Natural killer cell (primary cell): ENCODE measurements around the gene TMEM91. TPM values are rescaled to one million over a fixed set of nuclear protein-coding genes. Genes with fewer than 3 reads are reported as not detected.
"Not testable (repeated sequence)": the region's sequence is repeated elsewhere in the genome, so short reads cannot be mapped to it uniquely, and the experiment has no call there.

Experiments used
- ATAC-seq, 3 donors: fragments of 150-1000 bp in 2 of 3; fragments of 200-7000 bp in 1 of 3; cut with Tn5 transposase; 1 replicate in 1 of 3; 2 replicates in 2 of 3; pipeline ENCODE4 v1.10.0; 2021; ENCODE audit warnings: mild to moderate bottlenecking in 2 of 3, moderate library complexity in 2 of 3
- DNase-seq, 2 donors: peaks; one replicate each; pipeline versions ENCODE4 v3.0.0 to v3.0.0-alpha.2; 2013 to 2021; ENCODE audit warnings: mixed read lengths in 1 of 2
- H3K27ac ChIP-seq: one replicate; pipeline ENCODE4 v1.5.1; 2013; ENCODE audit warnings: mild to moderate bottlenecking, low read length
- H3K27me3 ChIP-seq: one replicate; pipeline ENCODE4 v1.6.1; 2013; ENCODE audit warnings: low read length; ENCODE audit not compliant: control insufficient read depth, insufficient read depth
- H3K36me3 ChIP-seq: one replicate; pipeline ENCODE4 v1.6.1; 2013; ENCODE audit warnings: low read length; ENCODE audit not compliant: control insufficient read depth, insufficient read depth
- H3K4me1 ChIP-seq: one replicate; pipeline ENCODE4 v1.6.1; 2013; ENCODE audit warnings: low read length; ENCODE audit not compliant: control insufficient read depth, insufficient read depth
- H3K4me3 ChIP-seq: one replicate; pipeline ENCODE4 v1.5.1; 2013; ENCODE audit warnings: low read length
- H3K9me3 ChIP-seq: one replicate; pipeline ENCODE4 v1.6.1; 2013; ENCODE audit warnings: low read length; ENCODE audit not compliant: control insufficient read depth, insufficient read depth
- H3K27ac Mint-ChIP-seq, 2 donors: one replicate each; pipeline ENCODE4 v1.8.0; 2022; ENCODE audit warnings: mild to moderate bottlenecking in 2 of 2, mixed read lengths in 2 of 2, moderate library complexity in 1 of 2
- H3K27me3 Mint-ChIP-seq, 2 donors: one replicate each; pipeline ENCODE4 v1.8.0; 2022; ENCODE audit warnings: low read depth in 2 of 2, mixed read lengths in 2 of 2
- H3K36me3 Mint-ChIP-seq: one replicate; pipeline ENCODE4 v1.8.0; 2022; ENCODE audit warnings: mixed read lengths
- H3K4me1 Mint-ChIP-seq, 2 donors: one replicate each; pipeline ENCODE4 v1.8.0; 2022; ENCODE audit warnings: mixed read lengths in 2 of 2
- H3K4me3 Mint-ChIP-seq: one replicate; pipeline ENCODE4 v1.8.0; 2022; ENCODE audit warnings: mild to moderate bottlenecking, moderate library complexity, mixed read lengths
- H3K9me3 Mint-ChIP-seq, 2 donors: one replicate each; pipeline ENCODE4 v1.8.0; 2022; ENCODE audit warnings: mixed read lengths in 2 of 2
- WGBS: methylation state at CpG from one replicate; pipeline ENCODE4 v1.1.7; 2013; ENCODE audit warnings: missing lambda C conversion rate; ENCODE audit not compliant: insufficient coverage; 5-methylcytosine and 5-hydroxymethylcytosine counted together
- intact Hi-C: fragments of 100-400 bp; cut with micrococcal nuclease; formaldehyde crosslinking; loops from one replicate; pipeline ENCODE4 v1.14.2; 2022
- total RNA-seq, 4 donors: library from RNA; stranded (reverse); fragments of 120-200 nt in 1 of 4; gene quantifications; one replicate each; pipeline versions ENCODE4 v1.2.3 to v1.2.4, GENCODE V29; 2013 to 2022
- TF ChIP-seq, protein P1 (sequence below): fragments of 200-600 bp; IDR thresholded peaks from one replicate; pipeline ENCODE4 v1.8.0; 2022; ENCODE audit warnings: antibody characterized with exemption

The TMEM91 gene
- total RNA-seq, 3 donors from 2014 or later (not counting 1 experiment from before 2014, with no cell fraction given): 13.6 to 22.8 (median 20.8) TPM

DNA sequence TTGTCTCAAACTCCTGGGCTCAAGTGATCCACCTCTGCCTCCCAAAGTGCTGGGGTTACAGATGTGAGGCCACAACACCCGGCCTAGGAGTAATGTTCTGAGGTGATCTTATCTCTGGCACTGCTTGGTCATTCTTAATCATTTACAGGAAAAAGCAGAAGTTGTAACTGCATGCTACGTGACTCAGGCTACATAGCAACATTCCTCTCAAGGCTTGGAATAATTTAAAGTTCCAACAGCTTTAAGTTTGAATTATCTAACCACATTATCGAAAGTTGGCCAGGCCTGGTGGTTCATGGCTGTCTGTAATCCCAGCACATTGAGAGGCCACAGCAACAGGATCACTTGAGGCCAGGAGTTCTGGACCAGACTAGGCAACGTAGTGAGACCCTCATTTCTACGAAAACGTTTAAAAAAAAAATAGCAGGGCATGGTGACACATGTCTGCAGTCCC is 8.5 kb upstream of the TMEM91 start:
- TF ChIP-seq, protein P1, sequence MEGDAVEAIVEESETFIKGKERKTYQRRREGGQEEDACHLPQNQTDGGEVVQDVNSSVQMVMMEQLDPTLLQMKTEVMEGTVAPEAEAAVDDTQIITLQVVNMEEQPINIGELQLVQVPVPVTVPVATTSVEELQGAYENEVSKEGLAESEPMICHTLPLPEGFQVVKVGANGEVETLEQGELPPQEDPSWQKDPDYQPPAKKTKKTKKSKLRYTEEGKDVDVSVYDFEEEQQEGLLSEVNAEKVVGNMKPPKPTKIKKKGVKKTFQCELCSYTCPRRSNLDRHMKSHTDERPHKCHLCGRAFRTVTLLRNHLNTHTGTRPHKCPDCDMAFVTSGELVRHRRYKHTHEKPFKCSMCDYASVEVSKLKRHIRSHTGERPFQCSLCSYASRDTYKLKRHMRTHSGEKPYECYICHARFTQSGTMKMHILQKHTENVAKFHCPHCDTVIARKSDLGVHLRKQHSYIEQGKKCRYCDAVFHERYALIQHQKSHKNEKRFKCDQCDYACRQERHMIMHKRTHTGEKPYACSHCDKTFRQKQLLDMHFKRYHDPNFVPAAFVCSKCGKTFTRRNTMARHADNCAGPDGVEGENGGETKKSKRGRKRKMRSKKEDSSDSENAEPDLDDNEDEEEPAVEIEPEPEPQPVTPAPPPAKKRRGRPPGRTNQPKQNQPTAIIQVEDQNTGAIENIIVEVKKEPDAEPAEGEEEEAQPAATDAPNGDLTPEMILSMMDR: no peak
- Mint-ChIP-seq H3K4me1 (peaks cover 15 to 28% of the 10 kb centered on the region in 2 donors), H3K4me3 (no peak overlapping the region), H3K36me3 (no peaks in the 10 kb centered on the region), H3K27me3 (no peaks in the 10 kb centered on the region), H3K9me3 (no peaks in the 10 kb centered on the region), H3K27ac (no peak overlapping the region)
- no peaks in the 10 kb centered on the region for H3K9me3 ChIP-seq
- H3K4me1 ChIP-seq: peaks cover 17% of the 10 kb centered on the region
- intact Hi-C loops: no loop called here
- no peak overlapping the region for H3K4me3 ChIP-seq
- DNase-seq (no peak), ATAC-seq (no peak)
- no peaks in the 10 kb centered on the region for H3K27me3 ChIP-seq
- H3K36me3 ChIP-seq: no peaks in the 10 kb centered on the region
- H3K27ac ChIP-seq: no peak overlapping the region
- WGBS: 49% methylated on average over 6 of the region's 6 CpGs

DNA sequence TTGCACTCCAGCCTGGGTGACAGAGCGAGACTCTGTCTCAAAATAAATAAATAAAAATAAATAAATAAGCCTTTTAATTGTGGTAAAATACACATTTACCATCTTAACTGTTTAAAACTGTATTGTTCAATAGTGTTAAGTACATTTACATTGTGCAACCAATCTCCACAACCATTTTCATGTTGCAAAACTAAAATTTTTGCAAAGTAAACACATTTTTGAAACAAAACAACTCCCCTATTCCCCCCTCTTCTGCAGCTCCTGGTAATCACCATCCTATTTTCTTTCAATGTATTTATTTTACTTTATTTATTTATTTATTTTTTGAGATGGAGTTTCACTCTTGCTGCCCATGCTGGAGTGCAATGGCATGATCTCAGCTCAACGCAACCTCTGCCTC is 6.6 kb upstream of the TMEM91 start:
- TF ChIP-seq, protein P1: no peak
- Mint-ChIP-seq H3K27me3 (no peaks in the 10 kb centered on the region), H3K36me3 (no peaks in the 10 kb centered on the region), H3K4me1 (peaks cover 0 to 11% of the 10 kb centered on the region in 2 donors), H3K27ac (no peak overlapping the region), H3K9me3 (no peaks in the 10 kb centered on the region), H3K4me3 (no peak overlapping the region)
- no peak overlapping the region for H3K4me3 ChIP-seq
- intact Hi-C loops: no loop called here
- no peaks in the 10 kb centered on the region for H3K27me3 ChIP-seq
- ATAC-seq (no peak), DNase-seq (no peak)
- no peak overlapping the region for H3K27ac ChIP-seq
- peaks cover 4% of the 10 kb centered on the region for H3K4me1 ChIP-seq
- no peaks in the 10 kb centered on the region for H3K9me3 ChIP-seq
- WGBS: 100% methylated on average over 1 of the region's 2 CpGs
- H3K36me3 ChIP-seq: no peaks in the 10 kb centered on the region

DNA sequence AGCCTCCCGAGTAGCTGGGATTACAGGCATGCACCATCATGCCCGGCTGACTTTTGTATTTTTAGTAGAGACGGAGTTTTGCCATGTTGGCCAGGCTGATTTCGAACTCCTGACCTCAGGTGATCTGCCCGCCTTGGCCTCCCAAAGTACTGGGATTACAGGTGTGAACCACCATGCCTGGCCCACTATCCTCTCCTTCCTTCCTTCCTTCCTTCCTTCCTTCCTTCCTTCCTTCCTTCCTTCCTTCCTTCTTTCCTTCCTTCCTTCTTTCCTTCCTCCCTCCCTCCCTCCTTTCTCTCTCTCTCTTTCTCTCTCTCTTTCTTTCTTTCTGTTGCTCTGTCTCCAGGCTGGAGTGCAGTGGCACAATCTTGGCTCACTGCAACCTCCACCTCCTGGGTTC is 5.2 kb upstream of the TMEM91 start:
- intact Hi-C loops, ATAC-seq, H3K4me3 Mint-ChIP-seq, H3K27me3 ChIP-seq, H3K36me3 ChIP-seq, H3K4me1 ChIP-seq, H3K9me3 ChIP-seq, H3K4me3 ChIP-seq, H3K36me3 Mint-ChIP-seq, H3K27me3 Mint-ChIP-seq, H3K9me3 Mint-ChIP-seq, H3K27ac ChIP-seq, H3K27ac Mint-ChIP-seq, DNase-seq: not testable (repeated sequence)
- H3K4me1 Mint-ChIP-seq: peaks cover 0 to 14% of the 10 kb centered on the region in 2 donors
- WGBS: 92% methylated on average over 5 of the region's 5 CpGs

DNA sequence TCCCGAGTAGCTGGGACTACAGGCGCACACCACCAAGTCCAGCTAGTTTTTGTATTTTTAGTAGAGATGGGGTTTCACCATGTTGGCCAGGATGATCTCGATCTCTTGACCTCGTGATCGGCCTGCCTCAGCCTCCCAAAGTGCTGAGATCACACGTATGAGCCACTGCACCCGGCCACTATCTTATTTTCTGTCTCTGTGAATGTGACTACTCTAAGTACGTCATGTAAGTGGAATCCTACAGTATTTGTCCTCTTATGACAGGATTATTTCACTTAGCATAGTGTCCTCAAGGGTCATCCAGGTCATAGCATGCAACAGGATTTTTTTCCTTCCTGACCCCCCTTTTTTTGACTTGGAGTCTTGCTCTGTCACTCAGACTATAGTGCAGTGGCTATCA is 4.8 kb upstream of the TMEM91 start:
- ATAC-seq (no peak), DNase-seq (no peak)

More for the DNA sequence above, 4.8 kb upstream of the TMEM91 start:
- intact Hi-C loops: no loop called here
- Mint-ChIP-seq H3K36me3 (no peaks in the 10 kb centered on the region), H3K27ac (no peak overlapping the region), H3K4me1 (peaks cover 2 to 15% of the 10 kb centered on the region in 2 donors), H3K9me3 (no peaks in the 10 kb centered on the region), H3K4me3 (no peak overlapping the region), H3K27me3 (no peaks in the 10 kb centered on the region)
- Histone ChIP-seq H3K27me3 (no peaks in the 10 kb centered on the region), H3K9me3 (no peaks in the 10 kb centered on the region), H3K4me1 (peaks cover 10% of the 10 kb centered on the region), H3K27ac (no peak overlapping the region), H3K36me3 (no peaks in the 10 kb centered on the region), H3K4me3 (no peak overlapping the region)
- TF ChIP-seq, protein P1: no peak
- 98% methylated on average over 8 of the region's 8 CpGs for WGBS
